ENCODE results near the gene EDC3.
"Not testable (repeated sequence)": the region's sequence is repeated elsewhere in the genome, so short reads cannot be mapped to it uniquely, and the experiment has no call there.

EDC3 gene

GRCh38 chr15:74648051-74648842, 47.6 kb downstream of the EDC3 start:
- no peak for DNase-seq

DNA sequence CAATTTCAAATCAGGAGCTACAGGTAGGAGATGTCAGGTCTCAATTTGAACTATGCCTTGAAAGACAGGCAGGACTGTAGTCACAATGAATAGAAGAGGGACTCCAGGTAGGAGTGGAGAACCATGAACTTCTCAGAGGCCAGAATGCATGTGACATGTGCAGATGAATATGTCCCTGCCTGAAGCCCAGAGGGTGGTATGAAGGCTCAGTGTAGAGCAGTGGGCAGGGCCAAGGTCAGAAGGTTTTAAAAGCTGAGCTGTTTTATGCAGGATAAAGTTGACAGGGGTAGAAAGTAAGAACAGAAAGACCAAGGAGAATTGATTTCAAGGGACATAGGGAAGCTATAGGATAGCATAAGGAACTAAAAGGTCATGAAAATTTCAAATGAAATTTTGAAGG, 49.3 kb downstream of the EDC3 start:
- no peak for DNase-seq

- no peak for DNase-seq
Measured at GRCh38 chr15:74643665-74644204, 52.1 kb downstream of the EDC3 start.

GRCh38 chr15:74642734-74643664, 52.8 kb downstream of the EDC3 start:
- DNase-seq, result no peak

DNA sequence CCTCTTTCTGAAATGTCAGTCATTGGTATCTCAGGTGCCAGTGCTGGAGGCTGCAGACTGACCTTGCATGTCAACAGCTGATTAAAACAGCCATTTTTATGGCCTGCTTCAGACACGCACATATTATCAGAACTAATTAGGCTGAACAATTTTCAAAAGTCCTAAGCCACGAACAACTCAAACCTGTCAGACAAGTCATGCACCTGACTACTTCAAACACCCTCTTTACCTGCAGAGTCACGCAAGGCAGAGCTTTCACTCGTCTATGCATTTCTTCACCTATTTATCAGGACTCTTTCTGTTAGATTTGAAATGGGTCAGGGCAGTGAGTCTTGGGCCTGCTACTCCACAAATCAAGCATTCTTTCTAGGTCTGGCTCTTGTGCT, 53.5 kb downstream of the EDC3 start:
- DNase-seq, result no peak

DNA sequence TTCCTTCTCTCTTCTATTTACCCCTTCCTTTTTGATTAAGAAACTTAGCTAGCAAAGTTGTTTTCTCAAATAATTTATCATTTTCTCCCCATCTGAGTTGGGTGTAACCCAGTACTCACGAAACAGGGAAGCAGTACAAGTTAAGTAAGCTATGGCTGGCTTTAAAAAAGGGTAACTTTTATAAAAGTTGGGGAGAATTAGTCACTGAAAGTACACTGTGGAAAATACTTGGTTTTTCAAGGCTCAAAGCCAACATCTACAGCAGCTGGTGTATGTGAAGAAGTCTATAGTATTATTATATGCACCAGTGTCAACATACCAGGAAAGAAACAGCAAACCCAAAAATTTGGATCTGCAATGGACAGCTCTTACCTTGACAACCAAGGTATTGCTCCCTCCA, 54.7 kb downstream of the EDC3 start:
- DNase-seq, result no peak

DNA sequence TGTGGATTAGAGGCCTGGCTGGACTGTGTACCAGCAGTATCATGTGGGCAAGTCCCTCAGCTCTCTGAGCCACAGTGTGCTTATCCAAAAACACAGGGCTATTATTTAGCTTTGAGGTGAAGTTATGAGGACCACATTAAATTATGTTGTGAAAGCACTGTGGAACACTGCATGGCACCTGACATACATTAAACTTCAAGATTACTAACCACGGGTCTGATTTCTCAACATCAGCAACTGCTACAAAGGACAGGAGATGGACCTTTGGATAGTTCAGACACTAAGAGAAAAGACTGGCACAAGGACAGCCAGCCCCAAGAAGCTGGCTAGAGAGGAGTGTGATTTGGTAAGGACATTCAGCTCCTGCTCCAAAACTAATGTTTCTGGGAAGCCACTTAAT, 58.8 kb downstream of the EDC3 start:
- DNase-seq, result no peak

DNA sequence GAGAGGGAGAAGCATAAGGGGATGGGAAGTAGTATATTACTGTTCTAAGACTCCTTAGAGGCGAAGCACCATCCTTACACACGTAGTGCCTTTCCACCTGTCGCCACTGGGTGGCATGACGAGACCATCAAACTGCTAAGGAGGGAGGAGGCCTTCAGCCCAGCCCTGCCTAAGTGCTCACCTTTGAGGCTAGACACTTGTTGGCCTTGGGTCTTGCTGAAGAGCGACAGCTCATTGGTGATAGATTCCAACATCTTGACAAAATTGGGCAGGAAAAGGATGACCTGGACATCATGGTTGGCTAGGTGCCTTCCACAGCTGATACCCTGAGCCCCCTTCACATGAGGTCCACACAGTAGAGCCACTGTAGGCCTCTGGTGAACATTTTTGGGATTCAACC, 60.6 kb downstream of the EDC3 start:
- DNase-seq, result peak; percentile 82

GRCh38 chr15:74633781-74634180, 62.0 kb downstream of the EDC3 start:
- DNase-seq, result no peak

- DNase-seq, result no peak
Measured at GRCh38 chr15:74632601-74633000, 63.2 kb downstream of the EDC3 start.

DNA sequence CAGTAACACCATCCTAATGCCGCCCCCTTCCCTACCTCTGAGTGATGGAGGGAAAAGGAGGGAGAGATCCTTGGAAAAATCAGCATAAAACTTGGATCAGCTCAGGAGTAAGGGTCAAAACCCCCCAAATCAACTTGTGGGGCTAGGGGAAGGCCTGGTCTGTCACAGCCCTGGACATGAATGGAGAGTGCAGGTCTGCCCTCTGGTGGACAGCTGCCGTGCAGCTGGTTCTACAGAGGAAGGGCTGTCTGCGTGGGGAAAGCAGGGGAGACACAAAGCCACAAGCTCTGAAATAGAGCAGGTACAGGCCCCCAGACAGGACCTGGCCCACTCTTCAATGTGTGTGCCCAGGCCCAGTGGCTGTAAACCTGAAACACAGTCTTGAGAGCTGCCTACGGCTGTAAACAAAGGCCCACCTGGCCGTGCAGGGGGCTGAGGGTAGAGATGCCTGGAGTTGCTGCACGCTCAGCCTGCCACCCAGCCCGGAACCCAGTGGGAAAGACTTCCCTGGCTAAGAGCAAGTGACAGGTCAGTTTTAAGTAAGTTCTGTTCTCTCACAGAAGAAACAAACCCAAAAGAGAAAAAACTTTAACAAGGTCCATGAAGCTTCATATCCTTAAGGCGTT, 63.8 kb downstream of the EDC3 start:
- DNase-seq, result peak; percentile 73

DNA sequence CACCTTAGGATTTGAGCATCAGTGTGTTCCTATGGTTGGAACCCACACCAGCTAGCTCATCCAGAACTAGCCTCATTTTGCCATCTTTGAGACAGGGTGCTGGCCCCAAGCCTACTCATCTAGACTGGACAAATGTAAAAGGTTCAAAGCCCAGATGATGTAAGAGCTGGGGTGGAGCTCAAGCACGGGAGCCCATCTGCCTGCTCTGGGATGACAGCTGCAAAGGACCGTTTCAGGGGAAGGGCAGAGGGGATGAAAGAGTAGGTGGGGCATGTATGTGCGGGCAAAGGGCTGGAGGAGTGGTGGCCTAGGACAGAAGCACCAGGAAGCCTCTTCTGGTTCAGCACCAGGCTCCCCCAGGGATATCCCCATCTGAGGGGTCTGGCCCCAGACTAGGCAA, 64.4 kb downstream of the EDC3 start:
- DNase-seq, result no peak

DNA sequence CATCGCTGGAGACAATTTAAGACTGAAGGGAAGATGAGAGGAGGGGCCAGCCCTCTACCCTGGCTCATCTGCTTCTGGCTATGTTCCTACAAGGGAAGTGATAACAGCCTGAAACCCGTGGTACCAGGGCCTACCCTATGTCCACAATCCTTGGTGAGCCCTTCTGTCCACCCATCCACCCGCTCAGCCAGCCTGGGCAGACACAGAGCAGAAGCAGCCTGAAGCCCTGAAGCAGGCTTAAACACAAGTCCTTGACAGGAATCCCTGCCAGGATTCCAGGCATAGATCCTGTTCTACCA, 64.8 kb downstream of the EDC3 start:
- no peak for DNase-seq

DNA sequence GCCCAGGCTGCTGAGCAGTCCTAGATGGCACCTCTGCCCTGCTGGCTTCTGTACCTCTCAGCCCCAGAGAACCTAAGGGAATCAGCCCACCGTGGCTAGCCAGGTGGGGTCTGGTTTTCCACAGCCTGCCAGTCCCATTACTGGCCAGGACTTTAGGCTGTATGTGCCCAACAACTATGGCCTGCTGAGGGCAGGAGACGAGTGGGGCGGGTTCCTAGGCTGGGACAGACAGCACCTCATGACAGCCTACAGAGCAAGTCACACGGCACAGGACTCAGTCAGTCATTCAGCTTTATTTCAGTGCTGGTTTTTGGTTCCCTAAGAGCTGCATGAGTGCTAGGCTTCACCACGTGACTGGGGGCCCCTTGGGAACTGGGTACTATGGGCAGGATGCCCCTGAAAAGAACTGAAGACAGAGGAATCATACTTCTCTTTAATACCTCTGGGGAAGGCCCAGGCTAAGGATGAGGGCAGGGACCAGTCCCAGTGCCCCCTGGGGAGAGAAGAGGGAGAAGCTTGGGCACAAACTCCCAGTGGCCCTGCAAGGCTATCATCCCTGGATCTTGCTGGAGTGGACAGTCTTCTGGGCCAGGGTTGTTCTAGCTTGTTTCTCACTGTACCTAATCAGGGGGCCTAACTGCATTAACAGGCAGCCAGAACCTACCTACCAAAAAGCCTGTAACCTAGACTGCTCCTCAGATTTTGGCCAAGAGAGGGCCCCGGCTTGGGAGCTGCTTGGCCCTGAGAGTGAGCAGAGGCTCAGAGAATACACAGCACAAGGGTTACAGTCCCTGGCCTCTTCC, 65.3 kb downstream of the EDC3 start:
- DNase-seq, result no peak

DNA sequence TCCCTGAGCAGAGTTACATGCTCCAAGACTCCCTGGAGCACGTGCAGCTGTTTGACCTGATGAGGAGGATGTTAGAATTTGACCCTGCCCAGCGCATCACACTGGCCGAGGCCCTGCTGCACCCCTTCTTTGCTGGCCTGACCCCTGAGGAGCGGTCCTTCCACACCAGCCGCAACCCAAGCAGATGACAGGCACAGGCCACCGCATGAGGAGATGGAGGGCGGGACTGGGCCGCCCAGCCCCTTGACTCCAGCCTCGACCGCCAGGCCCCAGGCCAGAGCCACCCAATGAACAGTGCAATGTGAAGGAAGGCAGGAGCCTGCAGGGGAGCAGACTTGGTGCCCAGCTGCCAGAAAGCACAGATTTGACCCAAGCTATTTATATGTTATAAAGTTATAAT, 66.1 kb downstream of the EDC3 start:
- DNase-seq, result not testable (repeated sequence)

DNA sequence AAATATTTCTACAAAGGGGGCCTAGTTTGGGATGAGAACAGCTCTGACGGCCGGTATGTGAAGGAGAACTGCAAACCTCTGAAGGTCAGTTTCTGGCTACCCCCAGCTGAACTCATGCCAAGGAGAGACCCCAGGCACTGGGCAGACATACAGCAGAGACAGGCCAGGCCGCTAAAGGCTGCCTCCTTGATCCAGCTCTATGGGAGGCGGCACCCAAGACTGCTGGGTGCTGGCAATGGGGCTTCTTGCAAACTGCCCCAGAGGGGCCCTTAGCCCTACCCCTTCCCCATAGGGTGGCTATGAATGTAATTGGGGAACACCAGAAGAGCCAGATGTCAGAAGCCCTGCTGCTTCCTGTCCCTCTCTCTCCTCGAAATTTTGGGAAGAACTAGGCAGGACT, 66.9 kb downstream of the EDC3 start:
- DNase-seq, result no peak

DNA sequence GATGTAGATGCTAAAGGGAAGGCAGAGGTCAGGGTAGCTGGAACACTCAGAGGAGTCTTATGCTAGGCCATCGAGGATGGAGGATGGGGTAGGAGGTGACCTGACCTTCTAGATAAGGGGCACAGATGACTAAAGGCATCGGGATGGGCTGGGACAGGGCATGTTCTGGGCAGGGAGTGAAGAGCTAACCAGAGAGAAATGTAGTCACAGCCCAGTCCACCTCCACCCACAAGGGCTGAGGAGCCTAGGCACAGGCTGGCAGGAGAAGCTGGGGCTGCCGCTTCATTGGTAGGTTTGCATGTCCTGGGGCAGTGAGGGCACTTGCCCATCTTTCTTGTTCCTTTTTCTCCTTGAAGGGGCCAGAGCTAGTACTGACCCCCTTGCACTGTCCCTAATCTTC, 67.6 kb downstream of the EDC3 start:
- no peak for DNase-seq

- no peak for DNase-seq
Measured at GRCh38 chr15:74627766-74628165, 68.1 kb downstream of the EDC3 start.

DNA sequence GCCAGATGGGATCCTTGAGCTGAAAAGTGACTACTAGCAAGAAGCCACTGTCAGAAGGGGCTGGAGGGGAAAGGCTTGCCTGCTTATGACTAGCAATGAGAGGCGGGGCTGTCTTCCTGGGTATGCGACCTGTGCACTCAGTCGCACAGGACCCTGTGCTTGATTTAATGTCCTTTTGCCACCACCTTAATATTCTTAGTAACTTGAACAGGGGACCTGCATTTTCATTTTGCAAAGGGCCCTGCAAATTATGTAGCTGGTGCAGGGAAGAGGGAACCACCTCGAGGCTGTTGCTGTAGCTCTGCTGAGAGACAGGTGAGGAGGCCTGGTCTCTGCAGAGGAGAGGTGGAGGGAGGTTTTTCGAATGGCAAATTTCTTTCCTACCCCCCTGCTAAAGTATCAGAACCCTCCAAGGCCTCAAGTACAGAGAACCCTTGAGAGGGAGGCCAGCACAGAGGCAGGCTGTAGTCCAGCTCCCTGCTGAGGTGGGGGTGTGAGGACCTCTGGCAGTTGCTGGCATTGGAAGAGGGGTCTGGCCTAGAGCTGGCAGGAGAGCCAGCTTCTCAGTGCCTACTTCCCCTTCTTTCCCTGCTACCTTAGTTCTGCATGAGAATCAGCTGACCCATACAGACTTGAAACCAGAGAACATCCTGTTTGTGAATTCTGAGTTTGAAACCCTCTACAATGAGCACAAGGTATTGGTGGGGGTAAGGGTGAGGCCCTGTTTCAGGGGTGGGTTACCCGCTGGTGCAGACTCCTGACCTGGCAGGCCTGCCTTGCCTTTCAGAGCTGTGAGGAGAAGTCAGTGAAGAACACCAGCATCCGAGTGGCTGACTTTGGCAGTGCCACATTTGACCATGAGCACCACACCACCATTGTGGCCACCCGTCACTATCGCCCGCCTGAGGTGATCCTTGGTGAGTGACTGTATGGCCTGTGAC, 68.8 kb downstream of the EDC3 start:
- DNase-seq, result no peak

DNA sequence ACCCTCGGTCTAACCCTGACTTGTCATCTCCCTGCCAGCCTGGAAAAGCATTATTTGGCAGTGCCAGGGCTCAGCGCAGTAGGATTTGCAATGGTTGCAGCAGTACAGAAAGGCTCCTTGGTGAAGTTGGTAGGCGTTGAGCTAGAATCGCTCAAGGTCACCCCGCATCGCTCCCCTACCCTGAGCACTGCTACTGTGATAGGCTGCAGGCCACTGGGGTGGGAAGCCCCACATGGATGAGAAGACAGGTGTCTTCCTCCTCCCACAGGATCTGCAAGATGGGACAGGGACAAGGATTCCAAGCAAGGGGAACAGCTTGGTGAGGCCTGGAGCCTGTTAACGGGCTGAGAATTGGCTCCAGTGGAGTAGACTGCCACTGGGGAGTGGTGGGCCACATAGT, 69.5 kb downstream of the EDC3 start:
- DNase-seq, result no peak

- no peak for DNase-seq
Measured at GRCh38 chr15:74625693-74626092, 70.1 kb downstream of the EDC3 start.
